Lung (tissue), 12 donors: ENCODE data around the gene YY1. TPM values are rescaled to one million over a fixed set of nuclear protein-coding genes. Genes with fewer than 3 reads are reported as not detected.
"Not testable (repeated sequence)": the region's sequence is repeated elsewhere in the genome, so short reads cannot be mapped to it uniquely, and the experiment has no call there.

Source experiments
- ATAC-seq: fragments of 200-7000 bp; cut with Tn5 transposase; one replicate; pipeline ENCODE4 v1.9.1; 2020; ENCODE audit warnings: moderate number of reproducible peaks; ENCODE audit not compliant: insufficient read depth, low FRiP score
- DNase-seq, 3 donors: peaks; one replicate each; pipeline ENCODE4 v3.0.0-alpha.2; 2013 to 2017
- H3K27ac ChIP-seq, 2 donors: one replicate each; pipeline ENCODE4 v1.5.1; 2013; ENCODE audit warnings: mild to moderate bottlenecking in 2 of 2, moderate library complexity in 2 of 2, control low read depth in 1 of 2, inconsistent platforms in 1 of 2, low read depth in 1 of 2, low read length in 1 of 2
- H3K27me3 ChIP-seq, 3 donors: one replicate each; pipeline ENCODE4 v1.5.1; 2013; ENCODE audit warnings: low read length in 2 of 3; ENCODE audit not compliant: control insufficient read depth in 3 of 3, insufficient read depth in 3 of 3
- H3K36me3 ChIP-seq, 4 donors: one replicate each; pipeline ENCODE4 v1.5.1; 2013; ENCODE audit warnings: low read length in 4 of 4, mild to moderate bottlenecking in 1 of 4, moderate library complexity in 1 of 4; ENCODE audit not compliant: control insufficient read depth in 4 of 4, insufficient read depth in 4 of 4
- H3K4me1 ChIP-seq, 5 donors: one replicate each; pipeline ENCODE4 v1.5.1; 2013; ENCODE audit warnings: low read length in 5 of 5, mild to moderate bottlenecking in 2 of 5, moderate library complexity in 1 of 5; ENCODE audit not compliant: control insufficient read depth in 5 of 5, insufficient read depth in 5 of 5
- H3K4me3 ChIP-seq: one replicate; pipeline ENCODE4 v1.5.1; 2013; ENCODE audit warnings: mild to moderate bottlenecking, control low read depth, moderate library complexity
- H3K9ac ChIP-seq, 2 donors: one replicate each; pipeline ENCODE4 v1.5.1; 2013; ENCODE audit warnings: low read length in 2 of 2, control low read depth in 1 of 2; ENCODE audit not compliant: insufficient read depth in 1 of 2
- H3K9me3 ChIP-seq, 4 donors: one replicate each; pipeline ENCODE4 v1.5.1; 2013; ENCODE audit warnings: low read length in 3 of 4, mild to moderate bottlenecking in 1 of 4, moderate library complexity in 1 of 4; ENCODE audit not compliant: control insufficient read depth in 4 of 4, insufficient read depth in 3 of 4
- WGBS, 2 donors: extraction: QIAGEN DNeasy Blood & Tissue Kit; methylation state at CpG; one replicate each; pipeline ENCODE4 v1.1.7; 2013; 5-methylcytosine and 5-hydroxymethylcytosine counted together
- polyA plus RNA-seq, 2 donors: library from polyadenylated mRNA; stranded (reverse); fragments of 200-250 nt; gene quantifications; one replicate each; pipeline ENCODE4 v1.2.1, GENCODE V29; 2013
- total RNA-seq, 2 donors: library from RNA; depleted of rRNA in 1 of 2; stranded (reverse); fragments of >200 nt in 1 of 2; gene quantifications; one replicate each; pipeline ENCODE4 v1.2.1, GENCODE V29; 2014 to 2021
- TF ChIP-seq, protein P1 (sequence below): IDR thresholded peaks from 2 replicates; pipeline ENCODE4 v1.5.1; 2012; ENCODE audit warnings: mild to moderate bottlenecking; ENCODE audit errors: control extremely low read depth, extremely low read depth
- donor health status: control.
- donor health status: control.
- donor health status: Bipolar disorder and iron deficiency.
- donor health status: healthy.
- donor health status: DM: yes; HTN: yes; CAD: no.

YY1 gene
- total and polyA plus RNA-seq, 4 donors, result 22.9 to 62.9 (median 34.6) TPM

DNA sequence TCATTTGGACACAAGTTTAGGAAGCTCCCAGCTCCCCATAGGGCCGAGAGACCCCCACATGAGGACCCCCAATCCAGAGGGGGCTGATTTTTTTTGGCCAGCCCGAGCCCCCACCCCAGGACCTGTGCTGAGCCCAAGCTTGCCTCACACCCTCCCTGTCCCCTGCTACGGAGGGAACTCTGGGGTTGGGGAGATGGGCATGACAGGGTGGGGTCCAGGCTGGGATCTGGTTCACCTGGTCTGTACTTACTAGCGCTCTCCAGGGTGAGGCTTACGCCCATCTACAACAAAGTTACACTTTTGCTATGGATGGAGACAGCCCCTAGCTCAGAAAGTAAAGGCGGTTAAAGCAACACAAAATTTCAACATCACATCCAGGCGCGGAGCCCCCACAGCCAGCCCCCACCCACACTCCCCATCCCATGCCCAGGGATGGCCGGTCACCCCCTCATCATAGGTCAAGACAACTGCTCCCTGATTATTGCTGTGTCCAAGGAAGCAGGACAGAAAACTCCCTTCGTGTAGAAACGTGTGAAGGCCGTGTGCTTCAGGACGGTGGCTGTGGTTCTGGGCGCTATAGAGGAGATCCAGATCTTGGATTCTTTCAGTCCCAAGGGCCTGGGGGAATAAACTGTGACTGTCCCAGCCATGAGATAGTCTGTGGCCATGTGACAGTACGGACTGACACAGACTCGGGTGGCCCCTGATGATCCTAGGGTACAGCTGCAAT lies 56.6 kb downstream of the YY1 start:
- TF ChIP-seq, protein P1, sequence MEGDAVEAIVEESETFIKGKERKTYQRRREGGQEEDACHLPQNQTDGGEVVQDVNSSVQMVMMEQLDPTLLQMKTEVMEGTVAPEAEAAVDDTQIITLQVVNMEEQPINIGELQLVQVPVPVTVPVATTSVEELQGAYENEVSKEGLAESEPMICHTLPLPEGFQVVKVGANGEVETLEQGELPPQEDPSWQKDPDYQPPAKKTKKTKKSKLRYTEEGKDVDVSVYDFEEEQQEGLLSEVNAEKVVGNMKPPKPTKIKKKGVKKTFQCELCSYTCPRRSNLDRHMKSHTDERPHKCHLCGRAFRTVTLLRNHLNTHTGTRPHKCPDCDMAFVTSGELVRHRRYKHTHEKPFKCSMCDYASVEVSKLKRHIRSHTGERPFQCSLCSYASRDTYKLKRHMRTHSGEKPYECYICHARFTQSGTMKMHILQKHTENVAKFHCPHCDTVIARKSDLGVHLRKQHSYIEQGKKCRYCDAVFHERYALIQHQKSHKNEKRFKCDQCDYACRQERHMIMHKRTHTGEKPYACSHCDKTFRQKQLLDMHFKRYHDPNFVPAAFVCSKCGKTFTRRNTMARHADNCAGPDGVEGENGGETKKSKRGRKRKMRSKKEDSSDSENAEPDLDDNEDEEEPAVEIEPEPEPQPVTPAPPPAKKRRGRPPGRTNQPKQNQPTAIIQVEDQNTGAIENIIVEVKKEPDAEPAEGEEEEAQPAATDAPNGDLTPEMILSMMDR, result no peak
- no peaks in the 10 kb centered on the region for H3K9me3 ChIP-seq
- H3K4me3 ChIP-seq, result no peak overlapping the region
- 95 to 99% methylated on average over 16 of the region's 16 CpGs for WGBS, 2 donors
- no peaks in the 10 kb centered on the region for H3K27me3 ChIP-seq
- no peak for ATAC-seq
- H3K4me1 ChIP-seq, result peaks cover 0 to 15% (median 6%) of the 10 kb centered on the region in 5 donors
- H3K9ac ChIP-seq, result no peak overlapping the region
- H3K36me3 ChIP-seq, result peaks cover 0 to 21% (median 6%) of the 10 kb centered on the region in 4 donors
- no peak overlapping the region for H3K27ac ChIP-seq
- no peak for DNase-seq

DNA sequence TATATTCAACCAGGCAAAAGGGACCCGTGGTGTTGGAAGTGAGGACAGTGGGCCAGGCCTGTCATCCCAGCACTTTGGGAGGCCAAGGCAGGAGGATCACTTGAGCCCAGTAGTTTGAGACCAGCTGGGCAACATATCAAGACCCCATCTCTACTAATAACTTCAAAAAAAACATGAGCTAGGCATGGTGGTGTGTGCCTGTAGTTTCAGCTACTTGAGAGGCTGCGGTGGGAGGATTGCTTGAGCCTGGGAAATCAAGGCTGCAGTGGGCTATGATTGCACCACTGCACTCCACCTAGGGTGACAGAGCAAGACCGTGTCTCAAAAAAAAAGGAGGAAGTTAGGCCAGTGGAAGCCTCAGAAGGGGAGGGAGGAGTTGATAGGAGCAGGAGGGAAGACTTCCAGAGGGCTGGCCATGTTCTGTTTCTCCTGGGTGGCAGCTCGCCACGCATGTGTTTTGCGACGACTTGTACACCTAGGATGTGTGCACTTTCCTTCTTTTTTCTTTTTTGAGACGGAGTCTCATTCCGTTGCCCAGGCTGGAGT lies 57.2 kb downstream of the YY1 start:
- no peaks in the 10 kb centered on the region for H3K9me3 ChIP-seq
- DNase-seq (peak in 1 of 3 donors; percentile 8), ATAC-seq (no peak)
- H3K27me3 ChIP-seq, result no peaks in the 10 kb centered on the region
- TF ChIP-seq, protein P1, result no peak
- no peak overlapping the region for H3K4me3 ChIP-seq
- peaks cover 0 to 16% (median 4%) of the 10 kb centered on the region in 4 donors for H3K36me3 ChIP-seq
- H3K9ac ChIP-seq, result no peak overlapping the region
- 62 to 82% methylated on average over 8 to 9 of the region's 9 CpGs for WGBS, 2 donors
- no peak overlapping the region for H3K27ac ChIP-seq
- H3K4me1 ChIP-seq, result peaks cover 0 to 15% (median 6%) of the 10 kb centered on the region in 5 donors

DNA sequence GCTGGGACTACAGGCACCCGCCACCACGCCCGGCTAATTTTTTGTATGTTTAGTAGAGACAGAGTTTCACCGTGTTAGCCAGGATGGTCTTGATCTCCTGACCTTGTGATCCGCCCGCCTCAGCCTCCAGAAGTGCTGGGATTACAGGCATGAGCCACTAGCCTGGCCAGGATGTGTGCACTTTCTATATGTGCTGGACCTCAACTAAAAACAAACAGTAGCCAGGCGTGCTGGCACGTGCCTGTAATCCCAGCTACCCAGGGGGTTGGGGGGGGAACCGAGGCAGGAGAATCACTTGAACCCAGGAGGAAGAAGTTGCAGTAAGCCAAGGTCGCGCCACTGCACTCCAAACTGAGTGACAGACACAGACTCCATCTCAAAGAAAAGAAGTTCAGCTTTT lies 57.8 kb downstream of the YY1 start:
- not testable (repeated sequence) for H3K27me3 ChIP-seq, H3K4me3 ChIP-seq, H3K9me3 ChIP-seq, ATAC-seq
- H3K36me3 ChIP-seq, result peaks cover 0 to 15% (median 2%) of the 10 kb centered on the region in 4 donors
- H3K4me1 ChIP-seq, result peaks cover 0 to 15% (median 6%) of the 10 kb centered on the region in 5 donors
- 77 to 86% methylated on average over 11 of the region's 11 CpGs for WGBS, 2 donors
- peak overlapping the region; percentile 1 to 74 for H3K27ac ChIP-seq
- peak overlapping the region in 1 of 2 donors; percentile 24 for H3K9ac ChIP-seq
- DNase-seq, result peak in 1 of 3 donors; percentile 9
